ENCODE results near the gene HDAC4.

The HDAC4 gene

DNA sequence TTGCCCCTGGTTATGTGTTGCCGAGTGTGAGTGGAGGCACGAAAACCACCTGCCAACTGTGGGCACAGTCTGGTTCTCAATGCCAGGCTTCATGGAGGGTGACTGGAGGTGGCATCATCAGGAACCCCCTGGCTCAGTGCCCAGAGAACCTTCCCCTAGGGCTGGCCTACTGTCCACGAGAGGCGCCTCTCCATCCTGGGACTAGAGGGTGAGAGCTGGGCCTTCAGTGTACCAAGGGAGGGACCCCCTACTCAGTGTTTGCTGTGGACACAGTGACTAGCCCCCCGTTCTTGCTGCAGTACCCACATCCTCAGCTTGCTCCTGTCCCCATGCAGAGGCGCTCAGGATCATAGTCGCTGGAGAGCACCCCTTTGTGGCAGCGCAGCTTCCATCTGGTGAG lies 202.6 kb downstream of the HDAC4 start:
- TF ChIP-seq, protein P1, sequence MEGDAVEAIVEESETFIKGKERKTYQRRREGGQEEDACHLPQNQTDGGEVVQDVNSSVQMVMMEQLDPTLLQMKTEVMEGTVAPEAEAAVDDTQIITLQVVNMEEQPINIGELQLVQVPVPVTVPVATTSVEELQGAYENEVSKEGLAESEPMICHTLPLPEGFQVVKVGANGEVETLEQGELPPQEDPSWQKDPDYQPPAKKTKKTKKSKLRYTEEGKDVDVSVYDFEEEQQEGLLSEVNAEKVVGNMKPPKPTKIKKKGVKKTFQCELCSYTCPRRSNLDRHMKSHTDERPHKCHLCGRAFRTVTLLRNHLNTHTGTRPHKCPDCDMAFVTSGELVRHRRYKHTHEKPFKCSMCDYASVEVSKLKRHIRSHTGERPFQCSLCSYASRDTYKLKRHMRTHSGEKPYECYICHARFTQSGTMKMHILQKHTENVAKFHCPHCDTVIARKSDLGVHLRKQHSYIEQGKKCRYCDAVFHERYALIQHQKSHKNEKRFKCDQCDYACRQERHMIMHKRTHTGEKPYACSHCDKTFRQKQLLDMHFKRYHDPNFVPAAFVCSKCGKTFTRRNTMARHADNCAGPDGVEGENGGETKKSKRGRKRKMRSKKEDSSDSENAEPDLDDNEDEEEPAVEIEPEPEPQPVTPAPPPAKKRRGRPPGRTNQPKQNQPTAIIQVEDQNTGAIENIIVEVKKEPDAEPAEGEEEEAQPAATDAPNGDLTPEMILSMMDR (IDR thresholded peaks at IDR 0.05; ENCODE audit: control insufficient read depth, insufficient read depth, low read depth, low read length, missing control alignments), result no peak
- no peak for DNase-seq (ENCODE audit: low read depth)
- H3K4me3 ChIP-seq (ENCODE audit: control insufficient read depth, low read depth, low read length), result no peak overlapping the region

DNA sequence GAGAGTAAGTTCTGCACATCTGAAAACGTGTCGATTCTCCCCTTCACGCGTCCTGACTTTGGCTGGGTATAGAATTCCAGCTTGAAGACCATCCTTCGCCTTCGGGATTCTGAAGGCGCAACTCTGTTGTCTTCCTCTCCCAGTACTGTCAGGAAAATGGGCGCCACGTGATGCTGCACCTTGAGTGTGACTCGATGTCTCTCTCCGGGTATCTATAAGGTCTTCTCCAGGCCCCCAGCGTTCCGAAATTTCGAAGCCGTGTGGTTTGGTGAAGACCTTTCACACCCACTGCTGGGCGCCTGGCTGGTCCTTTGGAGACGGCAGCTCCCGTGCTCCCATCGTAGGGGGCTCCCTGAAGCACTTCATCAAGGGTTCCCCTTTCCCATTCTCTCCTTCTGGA lies 203.7 kb downstream of the HDAC4 start:
- no peak for DNase-seq (ENCODE audit: low read depth)
- no peak overlapping the region for H3K4me3 ChIP-seq (ENCODE audit: control insufficient read depth, low read depth, low read length)
- TF ChIP-seq, protein P1 (IDR thresholded peaks at IDR 0.05; ENCODE audit: control insufficient read depth, insufficient read depth, low read depth, low read length, missing control alignments), result no peak

DNA sequence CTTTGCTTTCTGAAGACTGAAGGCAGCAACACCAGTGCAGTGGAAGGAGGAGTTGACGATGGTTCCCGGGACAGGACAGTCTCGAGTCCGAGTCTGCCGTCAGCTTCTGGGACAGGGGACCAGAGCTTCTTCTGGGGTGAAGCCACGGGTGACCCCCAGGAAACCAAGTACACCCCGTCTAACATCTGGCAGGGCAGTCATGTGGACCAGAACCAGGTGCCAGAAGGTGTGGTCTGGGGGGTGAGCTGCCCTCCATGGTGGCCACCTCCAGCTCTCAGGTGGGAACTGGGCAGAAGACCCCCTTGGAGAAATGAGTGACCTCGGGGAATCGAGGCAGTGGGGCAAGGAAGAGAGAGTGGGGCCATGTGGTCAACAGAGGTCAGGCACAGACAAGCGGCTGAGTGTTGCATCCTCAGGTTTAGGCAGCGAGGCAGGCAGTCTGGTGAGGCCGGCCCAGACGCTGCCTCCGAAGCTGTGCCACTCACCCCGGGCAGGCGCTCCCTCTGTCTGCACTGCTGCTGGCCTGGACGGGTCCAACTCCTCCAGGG lies 204.3 kb downstream of the HDAC4 start:
- no peak for DNase-seq (ENCODE audit: low read depth)
- TF ChIP-seq, protein P1 (IDR thresholded peaks at IDR 0.05; ENCODE audit: control insufficient read depth, insufficient read depth, low read depth, low read length, missing control alignments), result no peak
- no peak overlapping the region for H3K4me3 ChIP-seq (ENCODE audit: control insufficient read depth, low read depth, low read length)

DNA sequence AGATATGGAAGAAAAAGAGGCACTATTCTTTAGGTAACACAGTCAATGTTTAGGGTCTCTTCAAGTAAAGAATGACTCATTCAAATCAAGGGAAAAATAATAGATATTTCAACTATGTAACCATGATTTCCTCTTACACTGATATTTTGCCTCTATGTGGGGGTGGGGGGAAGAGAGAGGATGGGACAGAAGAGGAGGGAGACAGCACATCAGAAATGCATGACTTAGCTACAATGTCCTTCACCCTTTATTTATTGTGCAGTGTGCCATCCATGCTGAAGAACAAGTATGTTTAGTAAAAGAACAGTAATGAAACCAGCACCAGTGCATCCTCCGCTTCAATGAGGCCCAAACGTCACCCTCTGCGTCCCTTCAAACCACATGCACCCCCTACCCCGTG lies 204.8 kb downstream of the HDAC4 start:
- DNase-seq (ENCODE audit: low read depth), result no peak
- H3K4me3 ChIP-seq (ENCODE audit: control insufficient read depth, low read depth, low read length), result no peak overlapping the region
- TF ChIP-seq, protein P1 (IDR thresholded peaks at IDR 0.05; ENCODE audit: control insufficient read depth, insufficient read depth, low read depth, low read length, missing control alignments), result no peak

DNA sequence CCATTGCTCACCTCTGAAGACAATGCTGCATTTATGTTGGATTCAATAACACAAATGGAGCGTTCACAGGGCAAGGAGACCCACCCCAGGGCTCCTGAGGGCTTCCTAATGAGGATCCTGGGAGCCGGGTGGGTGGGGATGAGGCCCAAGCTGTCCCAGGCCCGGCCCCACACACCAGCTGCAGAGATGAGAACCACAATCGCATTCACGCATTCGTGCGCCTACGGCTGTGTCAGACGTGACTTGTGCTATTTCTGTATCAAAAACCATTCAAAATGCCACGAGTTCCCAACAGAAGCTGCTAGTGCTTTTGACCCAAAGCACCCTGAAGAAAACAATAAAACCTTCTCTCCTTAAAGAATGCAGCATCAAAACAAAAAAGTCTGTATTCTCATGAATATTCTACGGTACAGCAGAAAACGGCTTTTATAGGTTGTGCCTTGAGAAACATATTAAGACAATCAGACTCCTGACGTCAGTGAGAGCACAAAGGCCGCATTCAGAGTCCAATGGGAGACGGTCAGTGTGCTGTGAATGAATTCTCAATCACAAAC lies 205.4 kb downstream of the HDAC4 start:
- DNase-seq (ENCODE audit: low read depth), result no peak
- TF ChIP-seq, protein P1 (IDR thresholded peaks at IDR 0.05; ENCODE audit: control insufficient read depth, insufficient read depth, low read depth, low read length, missing control alignments), result no peak
- H3K4me3 ChIP-seq (ENCODE audit: control insufficient read depth, low read depth, low read length), result no peak overlapping the region

DNA sequence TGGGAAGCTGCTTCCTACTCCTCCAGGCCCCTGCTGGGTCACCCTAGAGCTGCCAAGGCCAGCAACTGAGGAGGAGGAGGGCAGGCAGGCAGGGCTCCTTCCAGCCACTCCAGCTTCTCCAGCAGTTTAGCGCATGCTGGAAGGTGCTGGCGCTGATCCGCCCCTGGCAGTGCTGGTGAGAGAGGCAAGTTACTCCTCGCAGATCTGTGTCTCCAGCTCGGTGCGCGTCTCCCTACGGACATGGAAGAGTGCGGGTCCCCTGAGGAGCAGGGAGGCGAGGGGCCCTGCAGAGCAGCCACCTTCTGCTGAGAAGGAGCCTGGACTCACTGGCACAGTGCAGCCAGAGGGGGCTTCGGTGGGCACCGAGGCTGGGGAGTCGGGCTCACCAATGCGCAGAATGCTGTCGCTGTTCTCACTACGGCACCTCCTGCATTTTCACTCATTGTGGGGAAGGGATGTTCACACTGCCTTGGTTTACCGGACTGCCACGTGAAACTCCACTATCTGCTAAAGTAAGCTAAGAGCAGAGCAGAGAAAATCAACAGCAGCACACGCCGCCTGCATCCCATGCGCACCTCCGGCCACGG lies 206.0 kb downstream of the HDAC4 start:
- TF ChIP-seq, protein P1 (IDR thresholded peaks at IDR 0.05; ENCODE audit: control insufficient read depth, insufficient read depth, low read depth, low read length, missing control alignments), result no peak
- DNase-seq (ENCODE audit: low read depth), result no peak
- no peak overlapping the region for H3K4me3 ChIP-seq (ENCODE audit: control insufficient read depth, low read depth, low read length)

Measured in AG09309 (cell line).